ENCODE results near the gene HDHD2. TPM values are rescaled to one million over a fixed set of nuclear protein-coding genes. Genes with fewer than 3 reads are reported as not detected.

The HDHD2 gene
- total RNA-seq, 1 donor from 2014 or later = 15.7 TPM

GRCh38 chr18:47150824-47151366 lies 595 bp upstream of the HDHD2 start:
- Histone ChIP-seq H3K4me1 (ENCODE audit: control insufficient read depth in 3 of 3, insufficient read depth in 3 of 3, low read length in 3 of 3) (peaks cover 19 to 23% (median 22%) of the 10 kb centered on the region in 3 donors), H3K4me3 (ENCODE audit: low read length in 3 of 3) (peak overlapping the region; percentile 82 to 95 (median 95)), H3K36me3 (ENCODE audit: control insufficient read depth in 3 of 3, insufficient read depth in 3 of 3, low read length in 3 of 3) (peaks cover 3 to 17% (median 16%) of the 10 kb centered on the region in 3 donors), H3K9me3 (ENCODE audit: control insufficient read depth in 3 of 3, low read length in 3 of 3) (no peaks in the 10 kb centered on the region), H3K27me3 (ENCODE audit: control insufficient read depth in 3 of 3, insufficient read depth in 3 of 3, low read length in 3 of 3) (no peaks in the 10 kb centered on the region), H3K9ac (ENCODE audit: low read depth in 1 of 3, low read length in 3 of 3) (peak overlapping the region; percentile 90 to 99 (median 96)), H3K27ac (ENCODE audit: low read depth, low read length) (peak overlapping the region; percentile 83)

GRCh38 chr18:47149457-47150028 lies 757 bp downstream of the HDHD2 start:
- Histone ChIP-seq H3K27ac (ENCODE audit: low read depth, low read length) (peak overlapping the region; percentile 83), H3K9me3 (ENCODE audit: control insufficient read depth in 3 of 3, low read length in 3 of 3) (no peaks in the 10 kb centered on the region), H3K27me3 (ENCODE audit: control insufficient read depth in 3 of 3, insufficient read depth in 3 of 3, low read length in 3 of 3) (no peaks in the 10 kb centered on the region), H3K36me3 (ENCODE audit: control insufficient read depth in 3 of 3, insufficient read depth in 3 of 3, low read length in 3 of 3) (peaks cover 3 to 10% (median 8%) of the 10 kb centered on the region in 3 donors), H3K4me1 (ENCODE audit: control insufficient read depth in 3 of 3, insufficient read depth in 3 of 3, low read length in 3 of 3) (peaks cover 20 to 23% (median 22%) of the 10 kb centered on the region in 3 donors), H3K9ac (ENCODE audit: low read depth in 1 of 3, low read length in 3 of 3) (peak overlapping the region; percentile 90 to 99 (median 96)), H3K4me3 (ENCODE audit: low read length in 3 of 3) (peak overlapping the region; percentile 82 to 95 (median 95))

- Histone ChIP-seq H3K9me3 (ENCODE audit: control insufficient read depth in 3 of 3, low read length in 3 of 3) (no peaks in the 10 kb centered on the region), H3K27me3 (ENCODE audit: control insufficient read depth in 3 of 3, insufficient read depth in 3 of 3, low read length in 3 of 3) (no peaks in the 10 kb centered on the region), H3K36me3 (ENCODE audit: control insufficient read depth in 3 of 3, insufficient read depth in 3 of 3, low read length in 3 of 3) (no peaks in the 10 kb centered on the region), H3K4me1 (ENCODE audit: control insufficient read depth in 3 of 3, insufficient read depth in 3 of 3, low read length in 3 of 3) (peaks cover 17 to 26% (median 20%) of the 10 kb centered on the region in 3 donors), H3K27ac (ENCODE audit: low read depth, low read length) (no peak overlapping the region), H3K9ac (ENCODE audit: low read depth in 1 of 3, low read length in 3 of 3) (no peak overlapping the region), H3K4me3 (ENCODE audit: low read length in 3 of 3) (no peak overlapping the region)
These were observed 4.1 kb downstream of the HDHD2 start for GRCh38 chr18:47146206-47146605.

GRCh38 chr18:47143899-47144485 lies 6.3 kb downstream of the HDHD2 start:
- Histone ChIP-seq H3K36me3 (ENCODE audit: control insufficient read depth in 3 of 3, insufficient read depth in 3 of 3, low read length in 3 of 3) (no peaks in the 10 kb centered on the region), H3K27me3 (ENCODE audit: control insufficient read depth in 3 of 3, insufficient read depth in 3 of 3, low read length in 3 of 3) (no peaks in the 10 kb centered on the region), H3K9me3 (ENCODE audit: control insufficient read depth in 3 of 3, low read length in 3 of 3) (no peaks in the 10 kb centered on the region), H3K4me1 (ENCODE audit: control insufficient read depth in 3 of 3, insufficient read depth in 3 of 3, low read length in 3 of 3) (peaks cover 6 to 16% (median 7%) of the 10 kb centered on the region in 3 donors), H3K4me3 (ENCODE audit: low read length in 3 of 3) (no peak overlapping the region), H3K9ac (ENCODE audit: low read depth in 1 of 3, low read length in 3 of 3) (no peak overlapping the region), H3K27ac (ENCODE audit: low read depth, low read length) (no peak overlapping the region)

- no peak overlapping the region for H3K9ac ChIP-seq (ENCODE audit: low read depth in 1 of 3, low read length in 3 of 3)
- H3K27ac ChIP-seq (ENCODE audit: low read depth, low read length) = no peak overlapping the region
- no peaks in the 10 kb centered on the region for H3K27me3 ChIP-seq (ENCODE audit: control insufficient read depth in 3 of 3, insufficient read depth in 3 of 3, low read length in 3 of 3)
- no peaks in the 10 kb centered on the region for H3K9me3 ChIP-seq (ENCODE audit: control insufficient read depth in 3 of 3, low read length in 3 of 3)
- H3K36me3 ChIP-seq (ENCODE audit: control insufficient read depth in 3 of 3, insufficient read depth in 3 of 3, low read length in 3 of 3) = no peaks in the 10 kb centered on the region
- H3K4me3 ChIP-seq (ENCODE audit: low read length in 3 of 3) = no peak overlapping the region
- peaks cover 0 to 8% (median 7%) of the 10 kb centered on the region in 3 donors for H3K4me1 ChIP-seq (ENCODE audit: control insufficient read depth in 3 of 3, insufficient read depth in 3 of 3, low read length in 3 of 3)
These were observed 7.1 kb downstream of the HDHD2 start for GRCh38 chr18:47143153-47143552.

GRCh38 chr18:47141289-47141688 lies 9.0 kb downstream of the HDHD2 start:
- peaks cover 0 to 7% (median 7%) of the 10 kb centered on the region in 3 donors for H3K4me1 ChIP-seq (ENCODE audit: control insufficient read depth in 3 of 3, insufficient read depth in 3 of 3, low read length in 3 of 3)
- no peak overlapping the region for H3K4me3 ChIP-seq (ENCODE audit: low read length in 3 of 3)
- no peaks in the 10 kb centered on the region for H3K27me3 ChIP-seq (ENCODE audit: control insufficient read depth in 3 of 3, insufficient read depth in 3 of 3, low read length in 3 of 3)
- H3K9me3 ChIP-seq (ENCODE audit: control insufficient read depth in 3 of 3, low read length in 3 of 3) = no peaks in the 10 kb centered on the region
- peaks cover 0 to 6% (median 0%) of the 10 kb centered on the region in 3 donors for H3K36me3 ChIP-seq (ENCODE audit: control insufficient read depth in 3 of 3, insufficient read depth in 3 of 3, low read length in 3 of 3)
- H3K27ac ChIP-seq (ENCODE audit: low read depth, low read length) = no peak overlapping the region
- H3K9ac ChIP-seq (ENCODE audit: low read depth in 1 of 3, low read length in 3 of 3) = no peak overlapping the region

GRCh38 chr18:47121146-47121545 lies 29.2 kb downstream of the HDHD2 start:
- Histone ChIP-seq H3K27me3 (ENCODE audit: control insufficient read depth in 3 of 3, insufficient read depth in 3 of 3, low read length in 3 of 3) (no peaks in the 10 kb centered on the region), H3K9ac (ENCODE audit: low read depth in 1 of 3, low read length in 3 of 3) (no peak overlapping the region), H3K27ac (ENCODE audit: low read depth, low read length) (no peak overlapping the region), H3K9me3 (ENCODE audit: control insufficient read depth in 3 of 3, low read length in 3 of 3) (no peaks in the 10 kb centered on the region), H3K36me3 (ENCODE audit: control insufficient read depth in 3 of 3, insufficient read depth in 3 of 3, low read length in 3 of 3) (peaks cover 0 to 12% (median 0%) of the 10 kb centered on the region in 3 donors), H3K4me3 (ENCODE audit: low read length in 3 of 3) (no peak overlapping the region), H3K4me1 (ENCODE audit: control insufficient read depth in 3 of 3, insufficient read depth in 3 of 3, low read length in 3 of 3) (no peaks in the 10 kb centered on the region)

- no peaks in the 10 kb centered on the region for H3K27me3 ChIP-seq (ENCODE audit: control insufficient read depth in 3 of 3, insufficient read depth in 3 of 3, low read length in 3 of 3)
- no peaks in the 10 kb centered on the region for H3K4me1 ChIP-seq (ENCODE audit: control insufficient read depth in 3 of 3, insufficient read depth in 3 of 3, low read length in 3 of 3)
- H3K27ac ChIP-seq (ENCODE audit: low read depth, low read length) = no peak overlapping the region
- H3K4me3 ChIP-seq (ENCODE audit: low read length in 3 of 3) = no peak overlapping the region
- H3K9ac ChIP-seq (ENCODE audit: low read depth in 1 of 3, low read length in 3 of 3) = no peak overlapping the region
- H3K9me3 ChIP-seq (ENCODE audit: control insufficient read depth in 3 of 3, low read length in 3 of 3) = no peaks in the 10 kb centered on the region
- peaks cover 0 to 12% (median 0%) of the 10 kb centered on the region in 3 donors for H3K36me3 ChIP-seq (ENCODE audit: control insufficient read depth in 3 of 3, insufficient read depth in 3 of 3, low read length in 3 of 3)
These were observed 29.9 kb downstream of the HDHD2 start for GRCh38 chr18:47120428-47120827.

GRCh38 chr18:47118981-47119380 lies 31.3 kb downstream of the HDHD2 start:
- no peaks in the 10 kb centered on the region for H3K4me1 ChIP-seq (ENCODE audit: control insufficient read depth in 3 of 3, insufficient read depth in 3 of 3, low read length in 3 of 3)
- H3K27ac ChIP-seq (ENCODE audit: low read depth, low read length) = no peak overlapping the region
- no peaks in the 10 kb centered on the region for H3K27me3 ChIP-seq (ENCODE audit: control insufficient read depth in 3 of 3, insufficient read depth in 3 of 3, low read length in 3 of 3)
- no peak overlapping the region for H3K9ac ChIP-seq (ENCODE audit: low read depth in 1 of 3, low read length in 3 of 3)
- H3K4me3 ChIP-seq (ENCODE audit: low read length in 3 of 3) = no peak overlapping the region
- H3K9me3 ChIP-seq (ENCODE audit: control insufficient read depth in 3 of 3, low read length in 3 of 3) = no peaks in the 10 kb centered on the region
- peaks cover 2 to 20% (median 10%) of the 10 kb centered on the region in 3 donors for H3K36me3 ChIP-seq (ENCODE audit: control insufficient read depth in 3 of 3, insufficient read depth in 3 of 3, low read length in 3 of 3)

GRCh38 chr18:47115205-47115604 lies 35.1 kb downstream of the HDHD2 start:
- peaks cover 13 to 37% (median 33%) of the 10 kb centered on the region in 3 donors for H3K36me3 ChIP-seq (ENCODE audit: control insufficient read depth in 3 of 3, insufficient read depth in 3 of 3, low read length in 3 of 3)
- no peak overlapping the region for H3K4me3 ChIP-seq (ENCODE audit: low read length in 3 of 3)
- no peak overlapping the region for H3K27ac ChIP-seq (ENCODE audit: low read depth, low read length)
- H3K9me3 ChIP-seq (ENCODE audit: control insufficient read depth in 3 of 3, low read length in 3 of 3) = no peaks in the 10 kb centered on the region
- H3K27me3 ChIP-seq (ENCODE audit: control insufficient read depth in 3 of 3, insufficient read depth in 3 of 3, low read length in 3 of 3) = no peaks in the 10 kb centered on the region
- no peak overlapping the region for H3K9ac ChIP-seq (ENCODE audit: low read depth in 1 of 3, low read length in 3 of 3)
- peaks cover 0 to 4% (median 3%) of the 10 kb centered on the region in 3 donors for H3K4me1 ChIP-seq (ENCODE audit: control insufficient read depth in 3 of 3, insufficient read depth in 3 of 3, low read length in 3 of 3)
